H9 (cell line): ENCODE data around the gene RSU1. TPM values are rescaled to one million over a fixed set of nuclear protein-coding genes. Genes with fewer than 3 reads are reported as not detected.

Experiments
- DNase-seq: peaks from one replicate; pipeline ENCODE4 v3.0.0-alpha.2; 2017
- H2AFZ ChIP-seq: one replicate; pipeline ENCODE4 v1.6.1; 2013; ENCODE audit warnings: mild to moderate bottlenecking, low read length, control low read depth, moderate library complexity
- H2AK5ac ChIP-seq: 2 replicates; pipeline ENCODE4 v1.6.1; 2013; ENCODE audit warnings: low read length, control low read depth, mixed read lengths; ENCODE audit not compliant: insufficient read length
- H2BK120ac ChIP-seq: one replicate; pipeline ENCODE4 v1.6.1; 2013; ENCODE audit warnings: low read depth, mild to moderate bottlenecking, low read length, control low read depth, inconsistent platforms; ENCODE audit not compliant: poor library complexity, severe bottlenecking
- H2BK12ac ChIP-seq: 2 replicates; pipeline ENCODE4 v1.6.1; 2013; ENCODE audit warnings: low read length, control low read depth, mixed read lengths, low read depth; ENCODE audit not compliant: insufficient read length
- H2BK15ac ChIP-seq: 2 replicates; pipeline ENCODE4 v1.6.1; 2013; ENCODE audit warnings: low read depth, low read length, control low read depth
- H2BK20ac ChIP-seq: one replicate; pipeline ENCODE4 v1.6.1; 2013; ENCODE audit warnings: low read depth, mild to moderate bottlenecking, low read length, control low read depth, inconsistent platforms; ENCODE audit not compliant: poor library complexity, severe bottlenecking
- H2BK5ac ChIP-seq: 2 replicates; pipeline ENCODE4 v1.6.1; 2013; ENCODE audit warnings: low read length, control low read depth, mixed read lengths; ENCODE audit not compliant: insufficient read length
- H3K14ac ChIP-seq: 2 replicates; pipeline ENCODE4 v1.6.1; 2013; ENCODE audit warnings: low read length, control low read depth; ENCODE audit not compliant: insufficient read depth
- H3K18ac ChIP-seq: 2 replicates; pipeline ENCODE4 v1.6.1; 2013; ENCODE audit warnings: low read depth, mild to moderate bottlenecking, mixed read lengths, low read length, control low read depth; ENCODE audit not compliant: insufficient read length
- H3K23ac ChIP-seq: 2 replicates; pipeline ENCODE4 v1.6.1; 2013; ENCODE audit warnings: low read length, control low read depth, mixed read lengths, low read depth; ENCODE audit not compliant: insufficient read length
- H3K23me2 ChIP-seq: 2 replicates; pipeline ENCODE4 v1.6.1; 2013; ENCODE audit warnings: low read depth, mild to moderate bottlenecking, mixed read lengths, low read length, control low read depth; ENCODE audit not compliant: insufficient read length, poor library complexity, severe bottlenecking
- H3K27ac ChIP-seq: 2 replicates; pipeline ENCODE4 v1.5.1; 2013; ENCODE audit warnings: low read length, control low read depth, mixed read lengths, low read depth; ENCODE audit not compliant: insufficient read length
- H3K27me3 ChIP-seq: 2 replicates; pipeline ENCODE4 v1.6.1; 2013; ENCODE audit warnings: low read length, control low read depth, inconsistent platforms; ENCODE audit not compliant: insufficient read depth
- H3K4ac ChIP-seq: 2 replicates; pipeline ENCODE4 v1.6.1; 2013; ENCODE audit warnings: low read depth, mild to moderate bottlenecking, control low read depth, inconsistent platforms, low read length, moderate library complexity
- H3K4me1 ChIP-seq: 2 replicates; pipeline ENCODE4 v1.6.1; 2013; ENCODE audit warnings: low read length, control low read depth, inconsistent platforms; ENCODE audit not compliant: insufficient read depth
- H3K4me2 ChIP-seq: 2 replicates; pipeline ENCODE4 v1.6.1; 2013; ENCODE audit warnings: low read length, control low read depth, mixed read lengths; ENCODE audit not compliant: insufficient read length, insufficient read depth
- H3K56ac ChIP-seq: 2 replicates; pipeline ENCODE4 v1.6.1; 2013; ENCODE audit warnings: low read depth, mild to moderate bottlenecking, mixed read lengths, low read length, control low read depth; ENCODE audit not compliant: insufficient read length
- H3K79me1 ChIP-seq: 2 replicates; pipeline ENCODE4 v1.6.1; 2013; ENCODE audit warnings: low read depth, mild to moderate bottlenecking, moderate library complexity, low read length, control low read depth, inconsistent platforms; ENCODE audit not compliant: insufficient read depth, poor library complexity, severe bottlenecking
- H3K79me2 ChIP-seq: 2 replicates; pipeline ENCODE4 v1.6.1; 2013; ENCODE audit warnings: low read length, control low read depth, inconsistent platforms; ENCODE audit not compliant: insufficient read depth
- H3K9ac ChIP-seq: 2 replicates; pipeline ENCODE4 v1.6.1; 2013; ENCODE audit warnings: low read length, control low read depth, mixed read lengths; ENCODE audit not compliant: insufficient read length; ENCODE audit errors: extremely low read depth
- H3K9me3 ChIP-seq: one replicate; pipeline ENCODE4 v1.6.1; 2013; ENCODE audit warnings: low read depth, low read length, inconsistent platforms; ENCODE audit not compliant: control insufficient read depth
- H3T11ph ChIP-seq: one replicate; pipeline ENCODE4 v1.6.1; 2013; ENCODE audit warnings: mild to moderate bottlenecking, low read length, control low read depth, inconsistent platforms
- H4K20me1 ChIP-seq: one replicate; pipeline ENCODE4 v1.6.1; 2013; ENCODE audit not compliant: control insufficient read depth, insufficient read length, insufficient read depth
- H4K5ac ChIP-seq: 2 replicates; pipeline ENCODE4 v1.6.1; 2013; ENCODE audit warnings: low read depth, mild to moderate bottlenecking, mixed read lengths, low read length, control low read depth; ENCODE audit not compliant: insufficient read length
- H4K8ac ChIP-seq: replicated peaks from 2 replicates; pipeline ENCODE4 v1.6.1; 2013; ENCODE audit warnings: low read length, control low read depth, mixed read lengths, low read depth; ENCODE audit not compliant: insufficient read length
- H4K91ac ChIP-seq: 2 replicates; pipeline ENCODE4 v1.6.1; 2013; ENCODE audit warnings: low read depth, mild to moderate bottlenecking, moderate library complexity, mixed read lengths, low read length, control low read depth; ENCODE audit not compliant: insufficient read length
- H3K27ac Mint-ChIP-seq, 3 experiments: 2 replicates in 2 of 3; 3 replicates in 1 of 3; pipeline ENCODE4 v1.8.0; 2020 to 2021; ENCODE audit warnings: mixed read lengths in 3 of 3, mild to moderate bottlenecking in 1 of 3, moderate library complexity in 1 of 3
- H3K27me3 Mint-ChIP-seq: 2 replicates; pipeline ENCODE4 v1.8.0; 2021; ENCODE audit warnings: low read depth, mild to moderate bottlenecking, moderate library complexity, mixed read lengths
- H3K36me3 Mint-ChIP-seq, 3 experiments: 2 replicates in 2 of 3; 3 replicates in 1 of 3; pipeline ENCODE4 v1.8.0; 2020 to 2021; ENCODE audit warnings: low read depth in 3 of 3, mixed read lengths in 3 of 3; ENCODE audit not compliant: insufficient read depth in 1 of 3
- H3K4me1 Mint-ChIP-seq, 2 experiments: 2 replicates each; pipeline ENCODE4 v1.8.0; 2020; ENCODE audit warnings: mixed read lengths in 2 of 2
- H3K4me3 Mint-ChIP-seq, 2 experiments: 2 replicates in 1 of 2; 3 replicates in 1 of 2; pipeline ENCODE4 v1.8.0; 2020 to 2021; ENCODE audit warnings: mild to moderate bottlenecking in 2 of 2, mixed read lengths in 2 of 2, moderate library complexity in 1 of 2
- H3K9me3 Mint-ChIP-seq, 2 experiments: 2 replicates in 1 of 2; 3 replicates in 1 of 2; pipeline ENCODE4 v1.8.0; 2020; ENCODE audit warnings: mild to moderate bottlenecking in 2 of 2, mixed read lengths in 2 of 2, moderate library complexity in 1 of 2
- CTCF ChIP-seq: fragments of 200-600 bp; sonication (generic); conservative IDR thresholded peaks from 3 replicates; pipeline ENCODE4 v1.8.0; 2021; ENCODE audit warnings: antibody characterized with exemption, mild to moderate bottlenecking
- total RNA-seq: library from RNA; stranded (reverse); gene quantifications from 2 replicates; pipeline ENCODE4 v1.2.1, GENCODE V29; 2021

RSU1 gene
- total RNA-seq, 1 experiment from 2014 or later, result 59.4 TPM

- Histone ChIP-seq H4K20me1 (no peaks in the 10 kb centered on the region), H3K4ac (no peak overlapping the region), H4K5ac (no peak overlapping the region), H3T11ph (no peak overlapping the region), H2BK120ac (no peak overlapping the region), H3K9ac (no peak overlapping the region), H3K56ac (no peak overlapping the region), H4K91ac (no peak overlapping the region), H2AFZ (no peak overlapping the region), H3K27ac (no peak overlapping the region), H3K18ac (no peak overlapping the region), H3K14ac (no peak overlapping the region), H2AK5ac (no peak overlapping the region), H2BK5ac (no peak overlapping the region), H4K8ac (no peak overlapping the region), H3K23me2 (no peaks in the 10 kb centered on the region), H2BK12ac (no peak overlapping the region), H3K79me2 (no peaks in the 10 kb centered on the region), H2BK15ac (no peak overlapping the region), H3K9me3 (no peaks in the 10 kb centered on the region), H3K4me1 (no peaks in the 10 kb centered on the region), H3K79me1 (no peaks in the 10 kb centered on the region), H3K4me2 (no peak overlapping the region), H2BK20ac (no peak overlapping the region), H3K27me3 (no peaks in the 10 kb centered on the region), H3K23ac (no peak overlapping the region)
- Mint-ChIP-seq H3K36me3 (no peaks in the 10 kb centered on the region), H3K27me3 (no peaks in the 10 kb centered on the region), H3K4me1 (peaks cover 12 to 16% of the 10 kb centered on the region in 2 experiments), H3K4me3 (no peak overlapping the region), H3K27ac (no peak overlapping the region), H3K9me3 (no peaks in the 10 kb centered on the region)
- no peak for TF ChIP-seq CTCF
- DNase-seq, result no peak
These were observed 37.4 kb upstream of the RSU1 start for GRCh38 chr10:16854623-16855022.
